ENCODE measurements around the gene NVL.

The NVL gene

DNA sequence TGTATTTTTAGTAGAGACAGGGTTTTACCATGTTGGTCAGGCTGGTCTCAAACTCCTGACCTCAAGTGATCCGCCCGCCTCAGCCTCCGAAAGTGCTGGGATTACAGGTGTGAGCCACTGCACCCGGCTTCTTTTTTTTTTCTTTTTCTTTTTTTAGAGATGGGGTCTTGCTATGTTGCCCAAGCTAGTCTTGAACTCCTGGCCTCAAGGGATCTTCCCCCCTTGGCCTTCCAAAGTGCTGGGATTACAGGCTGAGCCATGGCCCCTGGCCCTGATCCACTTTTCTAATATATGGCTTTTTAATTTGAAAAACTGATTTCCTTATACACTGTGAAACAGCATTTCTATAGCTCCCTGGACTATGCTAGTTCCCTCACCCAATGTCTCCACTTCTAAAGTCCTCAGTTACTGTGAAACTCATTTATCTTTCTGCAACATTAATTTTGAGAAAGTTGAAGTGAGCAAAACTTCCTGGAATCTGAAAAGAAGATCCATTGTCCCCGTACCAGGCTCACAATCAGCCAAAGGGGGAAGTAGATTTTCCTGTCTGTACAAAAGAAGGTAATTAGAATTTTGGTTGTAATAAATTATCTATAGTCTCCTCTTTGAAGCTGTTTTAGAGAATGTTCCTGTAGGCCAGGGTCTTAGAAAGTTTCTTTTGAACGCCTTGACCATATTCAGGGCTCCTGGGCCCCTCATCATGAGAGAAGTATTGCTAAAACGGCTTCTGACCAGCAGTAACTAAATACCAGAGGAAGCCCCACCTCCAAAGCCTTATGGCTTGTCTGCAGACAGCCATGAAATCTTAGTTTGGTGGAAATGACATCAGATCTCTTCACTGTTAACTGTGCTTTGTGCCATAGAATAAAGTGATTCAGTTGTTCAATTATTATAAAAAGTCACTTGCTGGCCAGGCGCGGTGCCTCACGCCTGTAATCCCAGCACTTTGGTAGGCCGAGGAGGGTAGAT is 112.0 kb downstream of the NVL start:
- Histone ChIP-seq H2AFZ (ENCODE audit: low read length) (peak overlapping the region; percentile 90), H2BK15ac (ENCODE audit: low read length) (no peak overlapping the region), H4K91ac (ENCODE audit: low read depth, low read length, poor library complexity) (no peak overlapping the region), H3K14ac (ENCODE audit: low read length) (no peak overlapping the region), H3K4me3 (ENCODE audit: low read length in 2 of 2) (no peak overlapping the region), H3K9me3 (replicated peaks in 1 of 2; ENCODE audit: control insufficient read depth in 2 of 2, insufficient read depth in 1 of 2, low read depth in 1 of 2, low read length in 2 of 2) (no peaks in the 10 kb centered on the region), H3K4me2 (ENCODE audit: insufficient read depth, low read length, poor library complexity, severe bottlenecking) (no peak overlapping the region), H3K9ac (ENCODE audit: low read depth, low read length, poor library complexity) (no peak overlapping the region), H3K4ac (ENCODE audit: low read length) (no peak overlapping the region), H3K27ac (replicated peaks; ENCODE audit: low read length) (no peak overlapping the region), H2BK12ac (ENCODE audit: low read length) (no peak overlapping the region), H3K4me1 (ENCODE audit: control insufficient read depth in 2 of 2, insufficient read depth in 1 of 2, low read depth in 1 of 2, low read length in 2 of 2) (peaks cover 8% of the 10 kb centered on the region in 2 donors), H3K27me3 (ENCODE audit: control insufficient read depth in 3 of 3, insufficient read depth in 3 of 3, low read depth in 1 of 3, low read length in 3 of 3) (no peaks in the 10 kb centered on the region), H2BK5ac (ENCODE audit: low read length) (no peak overlapping the region), H3K23ac (ENCODE audit: low read depth, low read length, poor library complexity) (no peak overlapping the region), H3K36me3 (replicated peaks in 1 of 2; ENCODE audit: control insufficient read depth in 2 of 2, insufficient read depth in 2 of 2, low read length in 2 of 2) (no peaks in the 10 kb centered on the region), H2BK120ac (ENCODE audit: low read depth, low read length) (no peak overlapping the region), H4K8ac (ENCODE audit: low read depth, low read length) (no peak overlapping the region), H2AK5ac (ENCODE audit: low read depth, low read length) (no peak overlapping the region), H3K79me1 (ENCODE audit: low read depth, low read length) (no peaks in the 10 kb centered on the region), H3K18ac (ENCODE audit: low read length) (peak overlapping the region; percentile 64)
- no CpG with 5 or more reads among the region's 11 CpGs for WGBS, 2 donors (ENCODE audit: extremely low coverage in 2 of 2, insufficient read length in 2 of 2, insufficient replicate concordance in 1 of 2)
- no peak for DNase-seq (ENCODE audit: low spot score)

DNA sequence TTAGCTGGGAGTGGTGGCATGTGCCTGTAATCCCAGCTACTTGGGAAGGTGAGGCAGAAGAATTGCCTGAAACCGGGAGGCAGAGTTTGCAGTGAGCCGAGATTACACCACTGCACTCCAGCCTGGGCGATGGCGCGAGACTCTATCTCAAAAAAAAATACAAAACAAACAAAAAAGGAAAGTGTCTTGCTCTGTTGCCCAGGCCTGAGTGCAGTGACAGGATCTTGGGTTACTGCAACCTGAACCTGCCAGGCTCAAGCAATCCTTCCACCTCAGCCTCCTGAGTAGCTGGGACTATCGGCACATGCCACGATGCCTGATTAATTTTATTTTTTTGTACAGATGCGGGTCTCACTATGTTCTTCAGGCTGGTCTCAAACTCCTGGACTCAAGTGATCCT is 113.6 kb downstream of the NVL start:
- no CpG with 5 or more reads among the region's 8 CpGs for WGBS, 2 donors (ENCODE audit: extremely low coverage in 2 of 2, insufficient read length in 2 of 2, insufficient replicate concordance in 1 of 2)
- Histone ChIP-seq H3K79me1 (ENCODE audit: low read depth, low read length) (no peaks in the 10 kb centered on the region), H3K4me1 (ENCODE audit: control insufficient read depth in 2 of 2, insufficient read depth in 1 of 2, low read depth in 1 of 2, low read length in 2 of 2) (peaks cover 8% of the 10 kb centered on the region in 2 donors), H3K4me3 (ENCODE audit: low read length in 2 of 2) (no peak overlapping the region), H3K9ac (ENCODE audit: low read depth, low read length, poor library complexity) (no peak overlapping the region), H3K27me3 (ENCODE audit: control insufficient read depth in 3 of 3, insufficient read depth in 3 of 3, low read depth in 1 of 3, low read length in 3 of 3) (no peaks in the 10 kb centered on the region), H2BK5ac (ENCODE audit: low read length) (no peak overlapping the region), H3K14ac (ENCODE audit: low read length) (no peak overlapping the region), H2AFZ (ENCODE audit: low read length) (no peak overlapping the region), H3K4me2 (ENCODE audit: insufficient read depth, low read length, poor library complexity, severe bottlenecking) (no peak overlapping the region), H2BK15ac (ENCODE audit: low read length) (no peak overlapping the region), H3K27ac (replicated peaks; ENCODE audit: low read length) (no peak overlapping the region), H2BK120ac (ENCODE audit: low read depth, low read length) (no peak overlapping the region), H2BK12ac (ENCODE audit: low read length) (no peak overlapping the region), H3K18ac (ENCODE audit: low read length) (no peak overlapping the region), H3K4ac (ENCODE audit: low read length) (no peak overlapping the region), H4K91ac (ENCODE audit: low read depth, low read length, poor library complexity) (no peak overlapping the region), H3K36me3 (replicated peaks in 1 of 2; ENCODE audit: control insufficient read depth in 2 of 2, insufficient read depth in 2 of 2, low read length in 2 of 2) (no peaks in the 10 kb centered on the region), H3K9me3 (replicated peaks in 1 of 2; ENCODE audit: control insufficient read depth in 2 of 2, insufficient read depth in 1 of 2, low read depth in 1 of 2, low read length in 2 of 2) (no peaks in the 10 kb centered on the region), H4K8ac (ENCODE audit: low read depth, low read length) (no peak overlapping the region), H2AK5ac (ENCODE audit: low read depth, low read length) (no peak overlapping the region), H3K23ac (ENCODE audit: low read depth, low read length, poor library complexity) (no peak overlapping the region)
- DNase-seq (ENCODE audit: low spot score), result no peak

DNA sequence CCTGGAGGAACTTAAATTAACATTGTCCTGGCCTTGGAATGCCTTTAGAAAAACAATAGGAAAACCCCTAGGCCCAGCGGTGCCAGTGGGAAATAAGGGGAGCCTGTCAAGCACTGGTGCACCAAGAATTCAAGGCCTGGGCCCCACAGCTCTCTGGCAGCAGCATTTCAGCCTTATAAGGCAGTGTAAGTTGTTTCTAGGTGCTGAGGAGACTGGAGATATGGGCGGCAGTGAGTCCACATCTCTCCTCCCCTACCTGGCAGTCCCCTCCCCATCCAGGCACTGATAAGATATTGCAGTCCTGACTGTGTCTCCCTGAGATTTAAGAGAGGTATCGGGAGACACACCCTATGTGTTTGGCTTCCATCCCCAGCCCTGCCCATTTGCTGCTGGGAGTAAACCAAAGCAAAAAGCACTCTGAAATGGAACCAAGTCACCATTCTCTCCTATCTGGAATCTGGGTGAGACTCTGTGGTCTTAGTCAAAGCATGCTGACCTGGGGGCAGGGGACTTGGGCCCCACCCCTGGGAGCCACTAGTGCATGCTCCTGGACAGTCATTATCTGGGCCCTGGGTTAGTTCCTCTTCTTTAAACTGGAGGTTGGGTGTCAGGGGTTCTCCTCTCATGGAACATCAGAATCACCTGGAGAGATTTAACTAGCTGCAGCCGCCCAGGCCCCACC is 116.4 kb downstream of the NVL start:
- no peaks in the 10 kb centered on the region for H3K79me1 ChIP-seq (ENCODE audit: low read depth, low read length)
- no peak overlapping the region for H3K9ac ChIP-seq (ENCODE audit: low read depth, low read length, poor library complexity)
- H3K4me3 ChIP-seq (ENCODE audit: low read length in 2 of 2), result no peak overlapping the region
- no peak overlapping the region for H4K8ac ChIP-seq (ENCODE audit: low read depth, low read length)
- H2BK12ac ChIP-seq (ENCODE audit: low read length), result no peak overlapping the region
- H3K14ac ChIP-seq (ENCODE audit: low read length), result no peak overlapping the region
- peaks cover 2 to 4% of the 10 kb centered on the region in 2 donors for H3K4me1 ChIP-seq (ENCODE audit: control insufficient read depth in 2 of 2, insufficient read depth in 1 of 2, low read depth in 1 of 2, low read length in 2 of 2)
- H3K9me3 ChIP-seq (replicated peaks in 1 of 2; ENCODE audit: control insufficient read depth in 2 of 2, insufficient read depth in 1 of 2, low read depth in 1 of 2, low read length in 2 of 2), result no peaks in the 10 kb centered on the region
- no CpG with 5 or more reads among the region's 4 CpGs for WGBS, 2 donors (ENCODE audit: extremely low coverage in 2 of 2, insufficient read length in 2 of 2, insufficient replicate concordance in 1 of 2)
- no peaks in the 10 kb centered on the region for H3K27me3 ChIP-seq (ENCODE audit: control insufficient read depth in 3 of 3, insufficient read depth in 3 of 3, low read depth in 1 of 3, low read length in 3 of 3)
- H3K4me2 ChIP-seq (ENCODE audit: insufficient read depth, low read length, poor library complexity, severe bottlenecking), result no peak overlapping the region
- H2BK15ac ChIP-seq (ENCODE audit: low read length), result no peak overlapping the region
- no peak overlapping the region for H3K18ac ChIP-seq (ENCODE audit: low read length)
- no peak overlapping the region for H4K91ac ChIP-seq (ENCODE audit: low read depth, low read length, poor library complexity)
- no peaks in the 10 kb centered on the region for H3K36me3 ChIP-seq (replicated peaks in 1 of 2; ENCODE audit: control insufficient read depth in 2 of 2, insufficient read depth in 2 of 2, low read length in 2 of 2)
- no peak overlapping the region for H2BK5ac ChIP-seq (ENCODE audit: low read length)
- H2BK120ac ChIP-seq (ENCODE audit: low read depth, low read length), result no peak overlapping the region
- peak overlapping the region; percentile 85 for H3K23ac ChIP-seq (ENCODE audit: low read depth, low read length, poor library complexity)
- no peak for DNase-seq (ENCODE audit: low spot score)
- no peak overlapping the region for H2AK5ac ChIP-seq (ENCODE audit: low read depth, low read length)
- no peak overlapping the region for H3K4ac ChIP-seq (ENCODE audit: low read length)
- peak overlapping the region; percentile 49 for H2AFZ ChIP-seq (ENCODE audit: low read length)
- H3K27ac ChIP-seq (replicated peaks; ENCODE audit: low read length), result no peak overlapping the region

DNA sequence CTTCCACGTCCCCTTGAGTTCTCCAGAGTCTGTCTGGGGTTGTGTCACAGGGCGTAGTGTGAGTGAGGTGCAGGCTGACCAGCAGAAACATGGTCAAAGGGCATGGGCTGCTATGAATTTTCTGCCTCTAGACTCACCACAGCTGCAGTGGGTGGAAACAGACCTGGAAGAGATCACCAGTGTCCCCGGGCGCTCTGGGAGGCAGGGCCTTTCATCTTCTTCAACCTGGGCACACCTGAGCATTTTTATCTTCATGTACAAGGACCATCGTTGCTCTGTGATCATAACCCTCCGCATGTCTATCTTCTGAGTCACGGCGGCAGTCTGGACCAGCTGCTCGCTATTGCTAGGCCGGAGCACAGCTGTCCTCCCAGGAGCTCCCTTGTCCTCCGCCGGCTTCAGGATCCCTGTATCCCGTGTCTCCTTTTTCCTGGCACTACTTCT is 117.3 kb downstream of the NVL start:
- peaks cover 2 to 4% of the 10 kb centered on the region in 2 donors for H3K4me1 ChIP-seq (ENCODE audit: control insufficient read depth in 2 of 2, insufficient read depth in 1 of 2, low read depth in 1 of 2, low read length in 2 of 2)
- no peak overlapping the region for H3K9ac ChIP-seq (ENCODE audit: low read depth, low read length, poor library complexity)
- H3K23ac ChIP-seq (ENCODE audit: low read depth, low read length, poor library complexity), result no peak overlapping the region
- H2BK120ac ChIP-seq (ENCODE audit: low read depth, low read length), result no peak overlapping the region
- no peak overlapping the region for H4K91ac ChIP-seq (ENCODE audit: low read depth, low read length, poor library complexity)
- H3K4ac ChIP-seq (ENCODE audit: low read length), result peak overlapping the region; percentile 53
- H2BK15ac ChIP-seq (ENCODE audit: low read length), result no peak overlapping the region
- no peaks in the 10 kb centered on the region for H3K36me3 ChIP-seq (replicated peaks in 1 of 2; ENCODE audit: control insufficient read depth in 2 of 2, insufficient read depth in 2 of 2, low read length in 2 of 2)
- no peaks in the 10 kb centered on the region for H3K27me3 ChIP-seq (ENCODE audit: control insufficient read depth in 3 of 3, insufficient read depth in 3 of 3, low read depth in 1 of 3, low read length in 3 of 3)
- no peak overlapping the region for H2AFZ ChIP-seq (ENCODE audit: low read length)
- no peak overlapping the region for H4K8ac ChIP-seq (ENCODE audit: low read depth, low read length)
- peak overlapping the region; percentile 71 for H3K14ac ChIP-seq (ENCODE audit: low read length)
- H3K9me3 ChIP-seq (replicated peaks in 1 of 2; ENCODE audit: control insufficient read depth in 2 of 2, insufficient read depth in 1 of 2, low read depth in 1 of 2, low read length in 2 of 2), result no peaks in the 10 kb centered on the region
- WGBS, 2 donors (ENCODE audit: extremely low coverage in 2 of 2, insufficient read length in 2 of 2, insufficient replicate concordance in 1 of 2), result no CpG with 5 or more reads among the region's 13 CpGs
- no peak overlapping the region for H3K4me3 ChIP-seq (ENCODE audit: low read length in 2 of 2)
- H2BK12ac ChIP-seq (ENCODE audit: low read length), result peak overlapping the region; percentile 16
- H3K18ac ChIP-seq (ENCODE audit: low read length), result peak overlapping the region; percentile 71
- no peak overlapping the region for H3K27ac ChIP-seq (replicated peaks; ENCODE audit: low read length)
- H3K79me1 ChIP-seq (ENCODE audit: low read depth, low read length), result no peaks in the 10 kb centered on the region
- no peak overlapping the region for H3K4me2 ChIP-seq (ENCODE audit: insufficient read depth, low read length, poor library complexity, severe bottlenecking)
- no peak overlapping the region for H2AK5ac ChIP-seq (ENCODE audit: low read depth, low read length)
- no peak for DNase-seq (ENCODE audit: low spot score)
- no peak overlapping the region for H2BK5ac ChIP-seq (ENCODE audit: low read length)

All from neuronal stem cell (in vitro differentiated cells).